GM19397 (cell line): ENCODE measurements around the gene RPS2.
"Not testable (repeated sequence)": the region's sequence is repeated elsewhere in the genome, so short reads cannot be mapped to it uniquely, and the experiment has no call there.

Source experiments
- ATAC-seq: cut with Tn5 transposase; IDR thresholded peaks from one replicate; pipeline ENCODE4 v1.9.1; 2021; ENCODE audit warnings: mild to moderate bottlenecking, moderate library complexity; ENCODE audit not compliant: unreplicated experiment

Gene RPS2

DNA sequence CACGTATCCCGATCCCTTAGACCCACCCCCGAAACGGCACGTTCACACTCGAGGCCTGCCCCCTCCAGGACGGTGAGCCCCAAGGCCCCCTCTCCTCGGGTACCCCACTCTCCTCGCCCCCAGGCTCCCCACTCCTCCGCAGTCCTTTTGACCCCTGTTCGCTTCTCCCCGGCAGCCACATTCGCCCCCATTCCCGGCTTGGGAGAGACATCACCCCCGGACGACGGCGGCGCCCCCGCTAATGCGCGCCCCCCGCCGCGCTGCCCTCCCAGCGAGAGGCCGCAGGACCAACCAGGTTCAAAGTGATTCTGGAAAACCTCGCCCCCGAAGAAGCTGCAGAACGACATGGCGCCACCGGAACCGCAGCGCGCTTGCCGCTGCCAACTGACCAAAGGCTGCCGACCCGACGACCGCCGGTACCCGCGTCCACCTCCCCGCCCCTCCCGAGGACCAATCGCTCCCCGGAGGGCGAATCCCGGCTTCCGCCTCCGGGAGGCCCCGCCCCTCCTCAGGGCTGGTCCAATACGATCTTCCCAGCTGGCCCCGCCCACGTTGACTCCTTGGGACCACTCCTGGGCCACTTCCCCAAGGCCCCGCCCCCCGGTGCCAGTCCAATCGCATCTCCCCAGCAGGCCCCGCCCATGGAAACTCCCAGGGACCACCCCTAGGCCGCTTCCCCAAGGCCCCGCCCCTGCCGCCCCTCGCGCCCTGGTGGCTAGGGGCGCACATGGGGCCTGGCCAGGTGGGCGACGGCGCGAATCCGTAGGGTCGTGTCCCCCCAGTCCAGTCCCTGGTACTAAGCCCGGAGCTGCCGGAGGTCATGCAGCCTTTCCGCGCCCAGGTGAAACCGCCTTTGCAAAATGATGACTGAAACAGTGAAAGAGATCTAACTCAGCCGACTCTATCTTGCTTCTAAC is 21.6 kb downstream of the RPS2 start, which contains the start of gene MSRB1:
Gene MSRB1 (minus strand): TSS at position 390 of the 917 bp plus-strand sequence. CDS start 43 bp downstream, at position 347.
- ATAC-seq, result peak; percentile 89

GRCh38 chr16:1942047-1942809 is 22.4 kb downstream of the RPS2 start:
- no peak for ATAC-seq

DNA sequence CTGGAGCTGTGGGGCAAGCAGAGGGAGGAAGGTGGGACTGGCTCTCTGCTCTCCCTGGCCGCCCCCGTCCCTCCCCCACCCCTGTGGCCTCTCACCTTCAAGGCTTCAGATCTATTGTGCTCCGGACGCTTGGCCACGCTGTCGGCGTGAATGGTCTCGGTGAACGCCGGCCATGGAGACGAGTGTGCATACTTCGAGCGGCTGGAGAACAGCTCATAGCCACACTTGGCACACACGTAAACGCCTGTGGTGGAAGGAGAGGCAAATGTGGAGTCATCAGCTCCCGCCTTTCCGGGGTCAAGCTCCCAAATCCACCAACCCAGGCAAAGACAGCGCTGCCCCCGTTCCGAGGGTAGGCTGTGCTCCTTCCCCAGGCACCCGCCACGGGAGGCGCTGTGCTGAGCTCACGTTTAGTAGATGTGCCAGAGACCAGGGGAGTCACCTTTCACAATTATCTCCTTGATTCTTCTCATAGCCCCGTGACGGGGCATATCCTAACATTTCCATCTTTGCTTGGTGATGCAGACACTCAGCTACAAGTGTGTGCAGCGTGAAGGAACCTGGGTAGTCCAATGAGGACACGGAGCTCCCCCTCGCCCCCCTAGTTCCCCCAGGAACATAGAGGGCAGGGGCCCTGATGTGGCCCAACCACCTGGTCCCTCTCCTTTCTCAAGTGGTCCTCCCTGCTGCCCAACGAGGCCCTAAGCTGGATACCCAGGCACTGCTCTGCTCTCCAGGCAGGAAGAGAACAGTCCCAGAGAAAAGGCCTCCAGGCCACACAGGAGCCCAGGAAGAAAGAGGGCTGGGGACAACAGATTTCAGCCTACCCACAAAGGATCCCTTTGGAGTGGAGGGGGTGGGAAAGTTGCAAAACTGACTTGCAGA is 23.2 kb downstream of the RPS2 start:
- no peak for ATAC-seq

DNA sequence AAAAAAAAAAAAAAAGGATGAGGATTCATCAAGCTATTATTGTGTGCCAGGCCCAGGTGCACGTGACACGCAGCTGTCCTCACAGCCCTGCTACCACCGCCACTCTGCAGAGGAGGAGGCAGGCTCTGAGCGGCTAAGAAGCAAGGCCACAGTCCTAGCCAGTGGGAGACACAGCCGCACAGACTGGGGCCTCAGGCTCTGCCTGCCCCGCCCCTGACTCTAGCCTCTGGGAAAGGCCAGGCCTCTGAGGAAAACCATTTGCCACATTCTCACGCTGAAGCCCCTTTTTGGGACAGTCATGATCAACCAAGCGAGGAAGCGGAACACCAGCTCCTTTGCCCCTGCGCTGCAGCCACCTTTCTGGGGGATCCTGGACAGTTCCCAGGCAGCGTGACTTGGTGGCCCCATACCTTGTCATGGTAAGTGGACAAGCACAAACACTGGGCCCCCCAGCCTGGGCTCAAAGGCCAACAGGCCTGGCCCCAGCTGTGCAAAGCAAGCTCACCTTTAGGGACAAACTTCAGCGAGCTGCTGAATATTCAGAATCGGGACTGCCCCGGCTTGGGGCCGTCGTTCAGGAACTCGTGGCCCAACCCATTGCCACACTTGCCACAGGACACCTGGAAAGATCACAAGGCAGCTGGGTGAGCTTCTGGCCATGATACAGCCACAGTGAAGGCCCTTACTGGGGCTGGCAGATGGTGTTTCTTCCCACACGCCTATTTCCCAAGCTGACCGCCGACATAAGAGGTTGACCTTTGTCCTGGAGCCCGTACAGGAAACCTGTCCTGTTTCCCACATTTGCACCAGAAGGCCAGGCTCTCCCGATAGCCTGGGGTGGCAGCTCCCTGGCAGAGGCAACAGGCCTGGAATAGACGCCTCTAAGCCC is 24.1 kb downstream of the RPS2 start:
- no peak for ATAC-seq

DNA sequence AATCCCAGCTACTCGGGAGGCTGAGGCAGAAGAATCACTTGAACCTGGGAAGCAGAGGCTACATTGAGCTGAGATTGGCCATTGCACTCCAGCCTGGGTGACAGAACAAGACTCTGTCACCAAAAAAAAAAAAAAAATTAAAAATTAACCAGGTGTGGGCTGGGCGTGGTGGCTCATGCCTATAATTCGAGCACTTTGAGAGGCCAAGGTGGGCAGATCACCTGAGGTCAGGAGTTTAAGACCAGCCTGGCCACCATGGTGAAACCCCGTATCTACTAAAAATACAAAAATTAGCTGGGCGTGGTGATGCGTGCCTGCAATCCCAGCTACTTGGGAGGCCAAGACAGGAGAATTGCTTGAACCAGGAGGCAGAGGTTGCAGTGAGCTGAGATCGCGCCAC is 24.8 kb downstream of the RPS2 start:
- not testable (repeated sequence) for ATAC-seq

DNA sequence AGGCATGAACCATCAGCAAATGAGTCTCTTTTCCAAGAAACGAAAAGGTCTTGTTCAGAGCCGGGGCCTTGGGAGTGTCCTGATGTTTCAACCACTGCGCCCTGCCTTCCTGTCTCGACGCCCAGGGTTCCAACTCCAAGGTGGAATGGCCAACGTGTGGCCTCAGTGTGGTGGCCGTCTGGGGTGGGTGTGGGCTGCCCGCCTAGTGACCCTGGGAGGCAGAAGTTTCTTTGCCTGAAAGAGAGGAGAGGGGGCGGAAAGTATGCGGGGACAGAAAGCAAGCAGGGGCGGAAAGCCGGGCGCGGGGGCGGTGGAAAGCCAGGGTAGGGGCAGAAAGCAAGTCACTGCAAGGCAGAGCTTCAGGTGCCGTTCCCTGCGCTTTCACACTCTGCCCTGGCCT is 25.7 kb downstream of the RPS2 start:
- no peak for ATAC-seq

- no peak for ATAC-seq
Observed at GRCh38 chr16:1938316-1938715, 26.3 kb downstream of the RPS2 start.

- no peak for ATAC-seq
Observed at GRCh38 chr16:1936945-1937479, 27.6 kb downstream of the RPS2 start.

DNA sequence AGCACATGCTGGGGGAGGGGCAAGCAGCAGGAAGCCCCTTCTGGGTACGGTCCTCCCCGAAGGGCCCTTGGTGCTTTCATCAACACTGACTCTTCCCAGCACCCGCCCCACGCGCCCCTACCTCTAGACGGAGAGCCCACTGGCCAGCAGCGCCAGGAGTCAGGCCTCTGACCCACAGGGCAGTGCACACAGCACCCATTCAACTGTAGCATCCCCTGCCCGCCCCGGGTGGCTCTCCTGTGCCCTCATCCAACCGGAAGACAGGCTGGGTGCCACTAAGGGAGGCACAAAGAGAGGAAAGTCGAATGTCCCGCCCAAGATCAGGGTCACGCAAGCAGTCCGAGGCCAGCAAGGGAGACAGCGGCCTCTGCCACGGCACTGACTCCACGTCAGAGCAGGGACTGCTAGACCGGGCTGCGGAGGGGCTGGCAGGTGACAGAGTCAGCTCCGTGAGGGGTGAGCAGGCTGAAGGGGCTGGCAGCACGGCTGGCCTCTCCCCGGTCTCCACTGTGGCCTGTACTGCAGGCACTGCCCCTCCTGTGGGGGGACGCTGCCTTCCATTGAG is 31.4 kb downstream of the RPS2 start:
- ATAC-seq, result no peak

- ATAC-seq, result no peak
Observed at GRCh38 chr16:1932050-1933028, 32.3 kb downstream of the RPS2 start.

- no peak for ATAC-seq
Observed at GRCh38 chr16:1930338-1930720, 34.3 kb downstream of the RPS2 start.

- peak; percentile 82 for ATAC-seq
Observed at GRCh38 chr16:1929578-1930337, 34.9 kb downstream of the RPS2 start.

- no peak for ATAC-seq
Observed at GRCh38 chr16:1929105-1929504, 35.5 kb downstream of the RPS2 start.

DNA sequence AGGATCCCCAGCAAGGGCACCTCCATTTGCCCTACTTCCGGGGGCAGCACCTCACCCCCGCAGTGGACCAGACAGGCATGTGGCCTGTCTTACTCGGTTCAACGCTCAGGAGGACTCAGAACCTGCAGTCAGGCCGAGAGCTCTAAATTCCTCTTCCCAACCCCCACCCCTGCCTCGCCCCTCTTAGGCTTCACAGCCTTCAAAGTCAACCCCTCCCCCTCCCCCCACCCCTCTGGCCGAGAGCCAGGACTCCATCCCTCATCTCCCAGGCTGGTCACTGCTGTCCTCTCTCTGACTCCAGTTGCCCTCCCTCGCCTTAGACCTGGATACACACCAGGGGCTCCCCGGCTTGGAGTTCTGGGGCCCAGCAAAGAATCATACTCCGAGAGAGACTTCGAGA is 38.4 kb downstream of the RPS2 start:
- ATAC-seq, result no peak

GRCh38 chr16:1924095-1924494 is 40.5 kb downstream of the RPS2 start:
- ATAC-seq, result no peak

DNA sequence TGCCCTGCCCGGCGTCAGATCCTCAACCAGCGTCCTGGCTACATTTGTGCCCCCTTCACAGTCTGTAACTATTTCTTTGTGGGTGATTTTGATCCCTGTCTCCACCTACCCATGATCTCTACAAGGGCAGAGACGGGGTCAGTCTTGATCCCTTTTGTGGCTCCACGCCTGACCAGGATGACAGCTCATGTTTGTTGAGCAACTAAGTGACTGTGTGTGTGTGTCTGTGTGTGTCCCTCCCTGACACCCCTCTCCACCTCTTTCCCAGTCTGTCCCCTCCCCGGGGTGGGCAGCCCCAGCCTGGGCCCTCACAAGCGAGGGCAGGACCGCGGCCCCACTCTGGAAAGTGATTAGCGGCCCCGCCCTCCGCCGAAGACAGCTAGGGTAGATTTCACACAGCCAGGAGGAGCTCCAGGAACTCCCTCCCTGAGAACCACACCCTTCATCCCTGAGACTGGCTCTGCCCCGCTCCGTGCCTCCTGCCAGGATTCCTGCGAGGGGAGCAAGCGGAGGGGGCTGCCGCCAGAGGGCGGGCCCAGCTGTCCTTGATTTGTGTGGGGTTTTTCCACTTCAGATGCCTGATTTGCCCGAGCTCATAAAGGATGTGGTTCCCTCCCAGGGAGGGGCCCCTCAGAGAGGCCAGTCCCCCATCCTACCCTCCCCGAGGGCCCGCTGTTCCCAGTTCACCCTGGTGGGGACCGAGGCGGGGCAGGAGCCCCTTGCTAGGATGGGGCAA is 41.2 kb downstream of the RPS2 start:
- no peak for ATAC-seq

DNA sequence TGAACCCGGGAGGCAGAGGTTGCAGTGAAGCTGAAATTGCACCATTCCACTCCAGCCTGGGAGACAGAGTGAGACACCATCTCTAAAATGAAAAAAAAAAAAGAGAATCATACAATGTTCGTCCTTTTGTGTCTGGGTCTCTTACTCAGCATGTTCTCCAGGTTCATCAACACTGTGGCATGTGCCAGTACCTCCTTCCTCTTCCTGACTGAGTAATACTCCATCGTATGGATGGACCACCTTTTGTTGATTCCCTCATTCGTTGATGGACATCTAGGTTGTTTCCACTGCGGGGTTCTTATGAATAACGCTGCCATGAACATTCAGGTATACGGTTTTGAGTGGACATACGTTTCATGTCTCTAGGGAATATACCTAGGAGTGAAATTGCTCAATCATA is 42.3 kb downstream of the RPS2 start:
- ATAC-seq, result no peak
